HG03060 (cell line): ENCODE measurements around the gene SCGB1A1.
"Not testable (repeated sequence)": the region's sequence is repeated elsewhere in the genome, so short reads cannot be mapped to it uniquely, and the experiment has no call there.

Experiments
- ATAC-seq: cut with Tn5 transposase; IDR thresholded peaks from one replicate; pipeline ENCODE4 v1.9.1; 2021; ENCODE audit warnings: low read depth, moderate number of reproducible peaks; ENCODE audit not compliant: unreplicated experiment

SCGB1A1 gene

DNA sequence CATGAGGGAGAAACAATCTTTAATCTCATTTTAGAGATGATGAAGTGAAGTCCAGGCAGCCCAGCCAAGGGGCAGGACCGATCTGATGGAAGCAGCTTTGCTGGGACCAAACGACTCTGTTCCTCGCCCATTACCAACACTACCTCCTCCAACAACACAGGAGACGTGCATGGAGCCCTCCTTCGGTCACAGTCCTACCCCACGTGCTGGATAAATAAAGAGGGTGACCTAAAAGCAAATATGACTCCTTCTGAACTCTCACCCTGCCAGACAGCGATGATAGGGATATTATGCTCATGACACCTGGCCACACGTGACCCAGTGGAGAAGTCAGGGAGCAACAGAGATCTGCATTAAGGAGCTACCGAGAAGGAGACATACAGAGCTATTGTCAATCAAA, 26.0 kb downstream of the SCGB1A1 start:
- ATAC-seq, result no peak

DNA sequence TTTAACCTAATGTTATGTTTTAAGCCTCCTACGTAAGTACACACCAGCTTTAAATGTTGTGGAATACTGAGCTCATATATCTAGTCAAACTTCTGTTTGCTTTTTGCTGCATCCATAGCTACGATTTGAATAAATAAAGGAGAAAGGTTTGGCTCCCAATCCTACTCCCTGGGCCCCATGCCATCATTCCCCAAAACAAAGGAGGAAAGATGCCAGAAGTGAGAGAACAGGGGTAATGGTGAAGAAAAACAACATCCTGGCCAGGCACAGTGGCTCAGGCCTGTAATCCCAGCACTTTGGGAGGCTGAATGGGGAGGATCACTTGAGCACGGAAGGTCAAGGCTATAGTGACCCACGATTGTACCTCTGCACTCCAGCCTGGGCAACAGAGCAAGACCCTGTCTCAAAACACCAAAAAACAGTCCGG, 26.5 kb downstream of the SCGB1A1 start:
- ATAC-seq, result no peak

DNA sequence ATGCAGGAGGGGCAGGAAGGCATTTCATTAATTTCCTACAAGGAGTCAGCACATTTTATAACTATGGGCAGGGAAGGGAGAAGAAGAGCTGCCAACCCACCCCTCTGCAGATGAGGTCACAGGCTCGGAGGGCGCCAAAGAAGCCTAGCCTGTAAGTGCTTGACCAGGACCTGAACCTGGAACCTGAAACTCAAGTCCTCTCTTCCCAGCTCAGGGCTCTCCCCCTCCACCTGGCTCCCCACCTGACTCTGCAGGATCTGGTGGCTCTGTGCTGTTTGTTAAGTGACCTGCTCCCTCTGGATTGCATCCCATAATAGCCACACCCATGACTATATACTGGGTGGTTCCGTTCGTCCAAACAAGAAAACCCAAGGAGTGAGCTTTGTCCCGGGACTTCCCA, 27.3 kb downstream of the SCGB1A1 start:
- no peak for ATAC-seq

DNA sequence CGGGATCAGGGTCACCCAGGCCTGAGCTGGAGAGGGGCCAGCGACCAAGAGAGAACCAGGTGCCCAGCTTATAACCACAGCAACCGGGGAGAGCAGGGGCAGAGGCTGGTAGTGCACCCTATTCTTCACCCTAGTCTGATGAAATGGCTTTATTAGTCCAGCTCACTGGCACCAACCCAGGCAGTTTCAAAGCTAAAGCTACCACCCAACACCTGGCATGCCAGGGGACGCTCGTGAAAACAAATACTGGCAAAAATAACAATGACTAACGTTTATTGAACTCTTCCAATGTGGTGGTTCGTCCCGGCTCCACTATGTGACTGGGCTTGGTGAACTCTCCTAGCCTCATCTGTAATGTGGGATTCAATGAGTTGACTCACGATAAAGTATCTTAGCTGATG, 30.6 kb downstream of the SCGB1A1 start:
- ATAC-seq, result no peak

DNA sequence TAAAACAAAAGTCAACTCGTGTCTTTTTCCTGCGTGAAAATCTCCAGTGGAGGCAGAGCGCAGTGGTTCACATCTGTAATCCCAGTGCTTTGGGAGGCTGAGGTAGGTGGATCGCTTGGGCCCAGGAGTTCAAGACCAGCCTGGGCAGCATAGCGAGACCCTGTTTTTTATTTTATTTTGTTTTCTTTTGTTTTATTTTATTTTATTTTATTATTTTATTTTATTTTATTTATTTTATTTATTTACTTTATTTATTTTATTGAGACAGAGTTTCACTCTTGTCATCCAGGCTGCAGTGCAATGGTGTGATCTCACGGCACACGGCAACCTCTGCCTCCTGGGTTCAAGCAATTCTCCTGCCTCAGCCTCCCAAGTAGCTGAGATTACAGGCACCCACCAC, 31.1 kb downstream of the SCGB1A1 start:
- ATAC-seq, result not testable (repeated sequence)

DNA sequence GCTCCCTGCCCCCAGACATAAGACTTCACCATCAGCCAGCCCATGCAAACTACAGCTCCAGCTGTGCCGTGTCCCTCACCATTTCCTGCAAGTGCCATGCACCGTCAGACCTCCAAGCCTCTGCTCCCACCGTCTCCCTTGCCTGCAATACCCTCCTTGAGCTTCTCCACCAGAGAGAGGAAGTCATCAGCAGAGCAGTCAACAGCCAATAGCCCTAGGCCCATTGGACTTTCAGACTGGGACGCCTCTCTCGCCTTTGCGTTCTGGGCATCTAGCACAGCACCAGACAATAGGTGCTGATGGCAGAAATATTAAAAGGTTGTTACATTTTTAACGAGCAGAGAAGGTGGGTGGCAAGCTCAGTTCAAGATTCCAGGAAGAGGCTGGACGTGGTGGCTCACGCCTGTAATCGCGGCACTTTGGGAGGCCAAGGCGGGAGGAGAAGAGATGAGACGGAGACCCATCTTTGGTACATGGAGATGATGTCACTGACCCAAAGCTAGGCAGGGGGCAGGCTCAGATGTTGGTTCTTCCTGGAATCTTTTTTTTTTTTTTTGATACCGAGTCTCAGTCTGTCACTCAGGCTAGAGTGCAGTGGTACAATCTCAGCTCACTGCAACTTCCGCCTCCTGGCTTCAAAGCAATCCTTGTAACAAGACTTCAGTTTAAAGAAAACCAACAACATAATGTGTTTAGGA, 31.9 kb downstream of the SCGB1A1 start:
- no peak for ATAC-seq

DNA sequence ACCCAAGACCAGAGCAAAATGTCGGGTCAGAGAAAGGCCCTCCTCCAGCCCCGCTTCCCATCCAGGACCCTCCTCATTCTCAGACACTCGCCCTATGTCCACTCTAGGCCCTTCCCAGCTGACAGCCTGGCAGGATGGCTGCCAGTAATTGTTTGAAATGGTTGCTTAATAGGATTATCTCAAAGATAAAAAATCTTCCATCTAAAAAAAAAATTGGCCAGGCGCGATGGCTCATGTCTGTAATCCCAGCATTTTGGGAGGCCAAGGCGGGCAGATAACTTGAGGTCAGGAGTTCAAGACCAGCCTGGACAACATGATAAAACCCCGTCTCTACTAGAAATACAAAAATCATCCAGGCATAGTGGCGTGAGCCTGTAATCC, 32.4 kb downstream of the SCGB1A1 start:
- ATAC-seq, result no peak

DNA sequence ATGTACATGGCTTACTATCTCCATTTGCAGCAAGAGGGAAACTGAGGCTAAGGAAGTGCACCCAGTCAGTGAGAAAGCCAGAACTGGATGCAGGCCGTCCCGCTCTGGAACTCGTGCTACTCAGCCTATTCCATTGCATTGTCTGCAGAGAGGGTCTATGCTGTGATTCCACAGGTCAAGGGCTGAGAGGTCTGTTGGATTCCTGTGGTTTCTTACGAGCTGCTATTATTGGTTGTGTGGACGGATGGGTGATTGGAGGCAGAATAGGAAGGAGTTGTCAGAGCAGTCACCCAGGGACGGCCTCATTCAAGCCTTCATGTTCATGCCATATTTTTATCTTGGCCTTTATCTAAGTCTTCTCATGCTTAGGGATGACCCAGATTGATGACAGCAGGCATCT, 33.4 kb downstream of the SCGB1A1 start:
- no peak for ATAC-seq

DNA sequence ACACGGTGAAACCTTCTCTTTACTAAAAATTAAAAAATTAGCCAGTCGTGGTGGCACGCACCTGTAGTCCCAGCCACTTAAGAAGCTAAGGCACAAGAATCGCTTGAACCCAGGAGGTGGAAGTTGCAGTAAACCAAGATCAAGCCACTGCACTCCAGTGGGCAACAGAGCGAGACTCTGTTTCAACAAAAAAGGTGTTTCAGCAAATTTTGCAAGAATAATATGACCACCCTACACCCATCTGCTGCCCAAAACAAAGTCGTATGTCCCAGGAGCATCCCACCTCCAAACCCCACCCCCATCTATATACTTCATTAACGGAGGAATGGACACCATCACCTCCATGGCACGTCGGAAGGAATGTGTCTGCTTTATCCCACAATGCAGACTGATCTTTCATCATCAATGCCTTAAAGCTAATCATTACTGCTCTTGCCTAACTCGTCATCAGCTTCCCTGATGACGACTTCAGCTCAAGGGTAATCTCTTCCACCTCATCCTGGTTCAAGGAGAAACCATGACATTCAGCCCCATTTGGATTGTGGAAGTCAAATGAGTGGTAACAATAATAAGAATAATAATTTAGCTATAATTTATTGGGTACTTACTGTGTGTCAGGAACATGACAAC, 34.1 kb downstream of the SCGB1A1 start:
- no peak for ATAC-seq

DNA sequence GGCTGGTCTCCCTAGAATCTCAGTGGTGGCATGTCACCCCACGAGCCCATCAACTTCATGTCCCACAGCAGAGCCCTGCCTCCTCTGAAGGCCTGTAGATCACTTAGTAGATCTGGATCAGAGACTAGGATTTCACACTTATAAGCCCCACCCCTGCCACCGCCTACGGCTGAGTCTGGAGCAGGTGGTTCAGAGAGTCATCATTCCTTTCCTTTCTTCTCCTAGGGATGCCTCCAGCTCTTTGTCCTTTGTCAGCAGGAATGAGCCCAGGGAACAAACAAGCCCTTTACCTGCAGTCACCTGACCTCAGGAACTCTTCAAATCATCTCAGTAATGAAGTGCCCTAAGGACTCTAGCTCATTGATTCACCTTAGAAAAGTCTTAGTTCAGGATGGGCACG, 37.8 kb downstream of the SCGB1A1 start:
- ATAC-seq, result no peak

DNA sequence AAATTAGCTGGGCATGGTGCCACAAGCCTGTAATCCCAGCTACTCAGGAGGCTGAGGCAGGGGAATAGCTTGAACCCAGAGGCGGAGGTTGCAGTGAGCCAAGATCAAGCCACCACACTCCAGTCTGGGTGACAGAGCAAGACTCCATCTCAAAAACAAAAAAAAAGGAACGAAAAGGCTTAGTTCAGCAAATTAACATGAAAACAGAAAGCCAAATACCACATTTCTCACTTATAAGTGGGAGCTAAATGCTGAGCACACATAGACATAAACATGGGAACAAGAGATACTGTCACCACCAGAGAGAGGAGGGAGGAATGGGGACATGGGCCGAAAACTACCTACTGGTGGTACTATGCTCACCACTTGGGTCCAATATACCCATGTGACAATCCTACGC, 38.6 kb downstream of the SCGB1A1 start:
- no peak for ATAC-seq

DNA sequence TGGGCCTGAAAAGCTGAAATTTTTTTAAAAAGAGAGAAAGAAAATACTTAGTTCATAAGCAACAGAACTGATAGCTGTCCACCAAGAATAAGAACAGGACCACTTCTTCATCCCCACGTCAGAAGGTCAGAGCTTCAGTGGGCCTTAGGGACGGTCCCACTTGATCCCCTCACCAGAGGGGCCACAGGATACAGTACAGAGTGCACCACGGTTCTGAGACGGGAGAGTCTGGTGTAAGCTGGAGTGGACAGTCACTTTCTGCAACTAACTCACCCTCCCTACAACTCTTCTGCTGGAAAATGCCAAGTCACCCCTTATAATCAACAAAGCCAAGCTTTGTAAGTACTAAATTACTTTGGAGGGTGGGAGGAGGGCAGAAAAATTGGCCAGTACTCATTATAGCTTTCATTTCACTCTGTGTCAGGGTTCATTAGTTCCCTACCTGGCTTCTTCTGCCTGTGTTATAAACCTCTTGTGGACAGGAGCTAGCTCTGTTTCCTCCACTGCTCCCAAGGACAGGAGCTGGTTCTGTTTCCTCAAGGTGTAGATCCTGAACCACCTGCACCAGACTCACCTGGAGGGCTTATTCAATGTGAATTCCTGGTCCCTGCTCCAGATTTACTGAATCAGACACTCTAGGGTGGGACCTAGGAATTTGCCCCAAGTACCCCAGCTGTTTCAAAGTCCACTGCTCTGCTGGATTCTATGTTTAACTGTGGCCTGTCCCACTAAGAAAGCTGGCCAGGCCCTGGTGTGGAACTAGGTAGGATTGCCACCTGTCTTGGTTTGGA, 39.6 kb downstream of the SCGB1A1 start:
- ATAC-seq, result no peak

DNA sequence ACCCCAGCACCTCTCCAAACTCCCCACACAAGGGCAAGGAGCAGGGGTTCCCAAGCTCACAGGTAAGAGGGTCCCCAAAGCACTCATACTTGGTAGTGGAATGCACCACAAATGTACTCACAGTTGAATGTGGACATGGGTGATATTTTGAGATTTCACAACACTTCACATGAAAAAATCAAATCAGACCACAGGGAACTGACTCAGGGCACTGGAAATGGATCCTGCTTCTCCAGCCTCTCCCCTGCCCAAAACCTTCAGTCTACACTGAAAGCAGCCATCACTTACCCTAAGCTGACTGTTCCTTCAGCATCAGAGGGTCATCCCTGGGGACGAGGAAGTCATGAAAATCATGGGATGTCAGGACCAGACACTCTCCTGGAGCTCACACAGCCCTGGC, 40.2 kb downstream of the SCGB1A1 start:
- no peak for ATAC-seq

DNA sequence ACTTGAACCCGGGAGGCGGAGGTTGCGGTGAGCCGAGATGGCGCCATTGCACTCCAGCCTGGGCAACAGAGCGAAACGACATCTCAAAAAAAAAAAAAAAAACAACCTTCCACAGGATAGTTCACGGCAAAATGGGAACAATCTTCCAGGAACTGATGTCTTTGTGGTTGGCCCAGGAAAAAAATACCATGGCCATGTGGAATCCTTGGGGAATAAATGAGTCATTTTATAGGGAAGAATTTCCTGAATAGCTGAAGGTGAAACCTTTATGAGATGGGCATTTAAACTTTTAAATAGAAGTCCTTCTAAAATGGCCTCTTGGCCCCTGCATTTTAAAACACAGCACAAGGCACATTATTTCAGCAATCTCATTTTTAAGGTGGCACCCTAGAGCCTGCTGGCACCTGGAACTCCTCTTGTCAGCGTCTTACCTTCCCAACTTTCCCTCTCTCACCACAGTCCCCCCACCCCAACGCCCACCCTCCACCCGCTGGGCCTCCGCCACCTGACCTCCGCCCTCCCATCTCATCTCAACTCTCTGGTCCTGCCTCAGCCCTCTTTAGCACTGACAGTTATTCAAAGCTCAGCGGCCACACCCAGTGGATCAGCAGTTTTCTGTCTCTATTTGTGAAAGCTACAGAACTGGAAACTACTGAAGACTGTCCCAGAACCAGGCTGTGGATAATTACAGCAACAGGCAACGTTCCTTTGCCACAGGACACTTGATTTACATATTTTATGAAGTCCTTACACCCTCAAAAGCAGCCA, 43.1 kb downstream of the SCGB1A1 start:
- ATAC-seq, result no peak

DNA sequence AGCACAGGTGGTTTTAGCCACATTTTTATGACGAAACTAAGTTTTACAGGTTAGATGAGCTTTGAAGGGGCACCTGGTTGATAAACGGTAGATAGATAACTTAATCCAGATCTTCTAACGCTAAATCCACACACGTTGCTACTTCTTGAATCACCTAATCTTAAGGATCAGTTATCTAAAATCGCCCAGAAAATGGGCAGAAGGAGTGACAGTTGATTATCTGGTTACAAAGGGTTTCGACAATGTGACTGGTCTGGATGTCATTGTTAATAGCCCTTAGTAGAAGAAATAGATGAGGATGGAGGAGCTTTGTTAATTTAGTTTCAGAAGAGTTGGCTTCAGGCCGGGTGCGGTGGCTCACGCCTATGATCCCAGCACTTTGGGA, 43.7 kb downstream of the SCGB1A1 start:
- no peak for ATAC-seq

DNA sequence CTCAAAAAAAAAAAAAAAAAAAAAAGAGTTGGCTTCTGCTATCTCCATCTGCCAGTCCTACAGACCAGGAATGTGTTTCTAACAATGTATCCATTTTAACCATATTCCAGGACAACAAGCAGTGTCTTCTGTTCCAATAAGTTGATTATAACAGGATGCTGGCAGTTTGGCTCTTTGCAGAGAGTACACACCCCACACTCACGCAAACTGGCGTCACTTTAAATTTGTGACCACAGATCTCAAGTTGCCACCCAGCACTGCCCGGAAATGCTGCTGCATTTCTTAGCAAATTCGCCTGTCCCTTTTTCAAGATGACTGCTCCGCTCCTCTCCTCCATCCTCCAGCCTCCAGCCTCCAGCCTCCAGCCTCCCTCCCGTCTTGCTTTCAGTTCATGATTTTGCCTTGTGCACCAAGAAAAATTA, 44.3 kb downstream of the SCGB1A1 start:
- ATAC-seq, result no peak

DNA sequence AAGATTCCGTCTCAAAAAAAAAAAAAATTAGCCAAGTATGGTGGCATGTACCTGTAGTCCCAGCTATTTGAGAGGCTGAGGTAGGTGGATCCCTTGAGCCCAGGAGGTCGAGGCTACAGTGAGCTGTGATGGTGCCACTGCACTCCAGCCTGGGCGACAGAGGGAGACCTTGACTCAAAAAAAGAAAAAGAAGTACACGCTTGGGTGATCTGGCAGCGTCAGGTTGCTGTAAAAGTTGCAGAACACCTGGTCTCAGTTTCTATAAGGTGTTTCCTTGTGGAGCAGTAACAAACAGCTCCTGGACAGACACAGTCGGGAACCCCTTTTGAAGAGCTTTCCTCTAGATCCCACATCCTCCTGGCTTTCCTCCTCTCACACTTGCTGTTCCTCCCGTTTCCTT, 45.8 kb downstream of the SCGB1A1 start:
- no peak for ATAC-seq

DNA sequence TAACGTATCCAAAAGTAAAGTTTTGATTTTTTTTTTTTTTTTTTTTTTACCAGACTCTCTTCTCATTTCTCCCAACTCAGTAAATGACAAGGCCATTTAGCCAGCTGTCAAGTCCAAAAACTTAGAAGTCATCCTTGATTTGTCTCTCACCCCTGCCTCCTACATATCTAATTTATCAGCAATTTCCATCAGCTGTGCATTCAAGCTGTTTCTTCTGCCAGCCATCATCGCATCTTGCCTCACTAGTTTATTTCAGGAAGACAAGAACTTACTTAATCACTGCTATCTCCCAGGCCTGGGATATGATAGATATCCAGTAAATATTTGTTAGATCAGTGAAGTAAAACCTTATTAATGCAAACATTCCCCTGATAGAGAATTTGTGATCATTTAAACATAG, 47.6 kb downstream of the SCGB1A1 start:
- ATAC-seq, result no peak

DNA sequence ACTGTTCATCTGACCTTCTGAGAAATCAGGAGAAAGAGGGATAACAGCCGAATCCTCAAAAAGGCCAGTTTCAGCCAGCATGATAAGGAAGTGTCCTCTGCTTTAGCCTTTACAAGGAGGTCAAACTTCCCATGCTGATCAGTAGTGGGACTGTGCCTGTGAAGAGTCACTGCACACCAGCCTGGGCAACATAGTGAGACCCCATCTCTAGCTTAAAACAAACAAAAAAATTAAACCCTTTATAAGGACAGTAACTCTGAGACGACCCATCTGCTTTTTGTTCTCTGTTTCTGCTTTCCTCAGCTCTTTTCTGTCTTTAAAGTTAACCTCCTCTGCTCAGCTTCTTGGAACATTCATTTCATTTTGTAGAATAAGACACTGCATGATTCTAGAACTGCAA, 49.7 kb downstream of the SCGB1A1 start:
- no peak for ATAC-seq

DNA sequence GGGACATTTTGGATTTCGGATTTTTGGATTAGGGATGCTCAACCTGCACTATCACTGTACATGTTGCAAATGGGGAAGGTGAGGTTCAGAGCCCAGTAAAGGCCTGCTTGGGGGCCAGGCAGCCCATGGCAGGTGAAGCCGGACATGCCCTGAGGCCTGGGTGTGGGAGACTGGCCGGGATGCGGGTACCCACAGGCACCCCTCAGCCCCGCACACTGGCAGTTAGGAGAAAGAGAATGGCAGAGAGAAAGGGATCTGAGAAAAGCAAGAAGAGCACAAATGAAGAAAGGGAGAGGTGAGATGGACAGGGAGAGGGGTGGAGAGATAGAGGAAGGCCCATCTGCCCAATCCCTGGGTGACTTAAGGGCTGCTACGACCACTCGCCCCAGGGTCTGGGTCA, 52.8 kb downstream of the SCGB1A1 start:
- ATAC-seq, result no peak
